Ecto neural progenitor cell (in vitro differentiated cells): Measurements from ENCODE around the gene USP10.

ENCODE experiments used
- DNase-seq: peaks from one replicate; pipeline ENCODE4 v3.0.0-alpha.2; 2018; ENCODE audit warnings: low spot score

The USP10 gene

GRCh38 chr16:84823926-84824325 lies 124.1 kb downstream of the USP10 start:
- DNase-seq, result no peak

- DNase-seq, result no peak
Observed at GRCh38 chr16:84825896-84826557, 126.2 kb downstream of the USP10 start.

- no peak for DNase-seq
Observed at GRCh38 chr16:84826558-84826941, 126.8 kb downstream of the USP10 start.

- DNase-seq, result no peak
Observed at GRCh38 chr16:84827131-84827574, 127.4 kb downstream of the USP10 start.

GRCh38 chr16:84827897-84828296 lies 128.1 kb downstream of the USP10 start:
- no peak for DNase-seq

- no peak for DNase-seq
Observed at GRCh38 chr16:84828322-84828721, 128.5 kb downstream of the USP10 start.
